Thoracic aorta (tissue), 2 donors: ENCODE results near the gene GSTO1. TPM values are rescaled to one million over a fixed set of nuclear protein-coding genes. Genes with fewer than 3 reads are reported as not detected.
A peak's percentile ranks its signal among the peaks of the same experiment; 100 is the strongest.

Source experiments
- ATAC-seq: fragments of 150-250 bp; one replicate; pipeline ENCODE4 v1.8.0; 2017; ENCODE audit warnings: low read depth; ENCODE audit not compliant: insufficient number of reproducible peaks, low FRiP score
- DNase-seq: peaks from one replicate; pipeline ENCODE4 v3.0.0-alpha.2; 2020; ENCODE audit warnings: low spot score
- H3K27ac ChIP-seq, 2 donors: fragments of 200-600 bp; sonication (generic); 1 replicate in 1 of 2; 2 replicates in 1 of 2; pipeline ENCODE4 v1.5.1; 2016; ENCODE audit warnings: mild to moderate bottlenecking in 2 of 2, moderate library complexity in 2 of 2
- H3K27me3 ChIP-seq: fragments of 200-600 bp; sonication (generic); replicated peaks from 2 replicates; pipeline ENCODE4 v1.6.0; 2016; ENCODE audit warnings: mild to moderate bottlenecking; ENCODE audit not compliant: insufficient read depth
- H3K36me3 ChIP-seq: fragments of 200-600 bp; sonication (generic); one replicate; pipeline ENCODE4 v1.5.1; 2016
- H3K4me1 ChIP-seq, 2 donors: fragments of 200-600 bp; sonication (generic); 1 replicate in 1 of 2; 2 replicates in 1 of 2; pipeline versions ENCODE4 v1.5.1 to v1.6.0; 2016; ENCODE audit warnings: low read depth in 2 of 2, mild to moderate bottlenecking in 1 of 2; ENCODE audit not compliant: control insufficient read depth in 1 of 2
- H3K4me3 ChIP-seq: fragments of 200-600 bp; sonication (generic); 2 replicates; pipeline ENCODE4 v1.5.1; 2016; ENCODE audit warnings: mild to moderate bottlenecking
- H3K9me3 ChIP-seq: fragments of 200-600 bp; sonication (generic); 2 replicates; pipeline ENCODE4 v1.5.1; 2016
- CTCF ChIP-seq: fragments of 200-600 bp; sonication (generic); IDR thresholded peaks from one replicate; pipeline ENCODE4 v1.5.1; 2019; ENCODE audit warnings: antibody characterized with exemption
- total RNA-seq, 2 donors: library from RNA; depleted of rRNA; stranded (reverse); fragments of >200 nt; gene quantifications; one replicate each; pipeline versions ENCODE4 v1.1.0 to v1.2.3, GENCODE V29; 2016

The GSTO1 gene
- total RNA-seq, 2 donors from 2014 or later: 68.5 to 96.4 TPM

DNA sequence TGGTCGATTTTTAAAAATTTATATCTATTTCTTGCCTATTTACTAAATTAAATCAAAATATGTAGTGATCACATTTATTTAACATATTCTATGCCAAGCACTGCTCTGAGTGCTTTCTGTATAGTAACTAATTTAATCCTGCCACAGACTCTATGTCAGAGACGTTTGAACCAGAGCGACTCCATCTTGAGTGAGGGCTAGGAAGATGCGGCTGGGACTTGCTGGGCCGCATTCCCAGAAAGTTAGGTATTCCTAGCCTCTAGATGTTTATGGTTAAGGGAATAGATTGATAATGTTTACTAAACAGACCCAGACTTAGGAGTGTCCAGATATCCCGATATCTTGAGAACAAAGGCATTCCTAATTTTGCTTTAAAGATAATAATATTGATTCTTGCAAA, 3.2 kb upstream of the GSTO1 start:
- no peaks in the 10 kb centered on the region for H3K36me3 ChIP-seq
- ATAC-seq: no peak

DNA sequence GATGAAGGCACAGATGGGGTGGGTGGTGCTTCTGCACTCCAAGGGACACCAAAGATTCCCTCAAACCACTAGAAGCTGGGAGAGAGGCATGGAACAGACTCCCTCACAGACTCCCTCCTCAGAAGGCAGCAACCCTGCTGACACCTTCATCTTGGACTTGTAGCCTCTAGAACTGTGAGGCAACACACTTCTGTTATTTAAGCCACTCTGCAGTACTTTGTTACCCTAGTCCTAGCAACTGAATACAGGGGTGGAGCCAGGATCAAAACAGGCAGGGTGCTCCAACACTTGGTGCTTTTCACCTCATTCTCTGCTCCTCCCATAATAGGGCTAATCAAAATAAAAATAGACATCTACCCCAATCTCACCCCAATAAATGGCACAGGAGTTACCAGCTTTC, 2.3 kb upstream of the GSTO1 start:
- DNase-seq (no peak), ATAC-seq (no peak)
- H3K4me3 ChIP-seq: no peak overlapping the region
- H3K4me1 ChIP-seq: peaks cover 10 to 21% of the 10 kb centered on the region in 2 donors
- H3K9me3 ChIP-seq: no peaks in the 10 kb centered on the region
- no peaks in the 10 kb centered on the region for H3K36me3 ChIP-seq
- H3K27me3 ChIP-seq: no peaks in the 10 kb centered on the region
- TF ChIP-seq CTCF: no peak
- H3K27ac ChIP-seq: no peak overlapping the region

More for the DNA sequence above, 3.2 kb upstream of the GSTO1 start:
- no peak for DNase-seq
- peaks cover 4% of the 10 kb centered on the region for H3K9me3 ChIP-seq
- H3K4me1 ChIP-seq: peaks cover 5 to 12% of the 10 kb centered on the region in 2 donors
- no peak overlapping the region for H3K4me3 ChIP-seq
- no peak for TF ChIP-seq CTCF
- no peak overlapping the region for H3K27ac ChIP-seq
- H3K27me3 ChIP-seq: no peaks in the 10 kb centered on the region

DNA sequence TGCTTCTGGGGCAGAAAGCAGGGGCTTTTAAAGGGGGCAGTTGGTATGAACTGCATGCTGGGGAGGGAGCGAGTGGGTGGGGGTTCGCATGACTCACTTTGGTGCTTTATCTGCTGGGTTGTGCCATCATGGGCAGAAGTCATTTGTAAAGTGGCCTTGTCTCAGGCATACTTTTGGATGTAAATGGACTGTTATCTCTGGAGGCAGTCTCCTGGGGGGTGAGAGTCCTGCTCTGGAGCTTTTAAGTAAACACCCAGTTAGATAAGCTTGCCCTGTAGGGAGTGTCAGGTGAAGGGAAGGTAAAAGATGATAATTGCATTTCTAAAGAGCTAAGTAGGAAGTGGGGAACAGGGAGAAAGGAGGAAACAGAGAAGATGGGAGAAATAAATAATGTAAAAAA, 1.6 kb upstream of the GSTO1 start:
- Histone ChIP-seq H3K4me3 (no peak overlapping the region), H3K36me3 (peaks cover 2% of the 10 kb centered on the region), H3K9me3 (no peaks in the 10 kb centered on the region), H3K27me3 (no peaks in the 10 kb centered on the region), H3K4me1 (peaks cover 10 to 29% of the 10 kb centered on the region in 2 donors), H3K27ac (no peak overlapping the region)
- ATAC-seq (no peak), DNase-seq (no peak)
- TF ChIP-seq CTCF: no peak

DNA sequence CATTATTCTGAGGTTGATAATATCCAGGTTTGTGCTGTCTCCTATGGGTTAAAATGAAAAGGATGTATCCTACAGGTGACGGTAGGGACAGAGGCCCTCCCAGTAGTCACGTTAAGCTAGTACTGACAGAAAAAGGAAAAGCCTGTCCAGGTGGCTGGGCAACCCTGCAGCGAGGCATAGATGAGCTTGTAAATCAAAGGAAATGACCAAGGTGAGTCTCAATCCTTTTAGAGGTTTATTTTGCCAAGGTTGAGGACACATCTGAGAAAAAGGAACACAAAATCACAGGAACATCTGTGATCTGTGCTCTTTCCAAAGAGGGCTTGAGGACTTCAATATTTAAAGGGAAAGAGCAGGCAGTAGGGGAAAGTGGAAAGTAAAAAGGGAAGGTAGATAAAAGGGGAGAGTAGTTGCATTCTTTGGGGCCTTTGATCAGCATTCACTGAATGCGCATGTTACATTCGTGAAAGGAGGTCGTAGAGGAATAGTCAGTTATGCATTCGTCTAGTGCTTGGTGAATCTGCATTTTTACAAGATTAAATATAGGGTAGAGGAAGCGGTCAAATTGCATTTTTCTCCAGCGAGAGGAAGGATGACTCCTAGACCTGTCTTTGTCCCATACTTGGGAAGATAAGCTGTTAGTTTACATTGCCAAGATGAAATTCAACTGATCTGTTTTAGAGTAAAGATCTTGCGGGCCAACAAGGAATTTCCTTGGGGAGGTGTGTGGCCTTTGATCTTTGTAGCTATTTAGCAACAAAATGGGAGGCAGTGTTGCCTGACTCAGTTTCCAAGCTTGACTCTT, 884 bp upstream of the GSTO1 start:
- DNase-seq (no peak), ATAC-seq (no peak)
- TF ChIP-seq CTCF: no peak
- peak overlapping the region; percentile 89 for H3K4me3 ChIP-seq
- H3K27me3 ChIP-seq: no peaks in the 10 kb centered on the region
- H3K36me3 ChIP-seq: peaks cover 6% of the 10 kb centered on the region
- H3K27ac ChIP-seq: peak overlapping the region; percentile 92 to 94
- H3K9me3 ChIP-seq: no peaks in the 10 kb centered on the region
- peaks cover 10 to 31% of the 10 kb centered on the region in 2 donors for H3K4me1 ChIP-seq

DNA sequence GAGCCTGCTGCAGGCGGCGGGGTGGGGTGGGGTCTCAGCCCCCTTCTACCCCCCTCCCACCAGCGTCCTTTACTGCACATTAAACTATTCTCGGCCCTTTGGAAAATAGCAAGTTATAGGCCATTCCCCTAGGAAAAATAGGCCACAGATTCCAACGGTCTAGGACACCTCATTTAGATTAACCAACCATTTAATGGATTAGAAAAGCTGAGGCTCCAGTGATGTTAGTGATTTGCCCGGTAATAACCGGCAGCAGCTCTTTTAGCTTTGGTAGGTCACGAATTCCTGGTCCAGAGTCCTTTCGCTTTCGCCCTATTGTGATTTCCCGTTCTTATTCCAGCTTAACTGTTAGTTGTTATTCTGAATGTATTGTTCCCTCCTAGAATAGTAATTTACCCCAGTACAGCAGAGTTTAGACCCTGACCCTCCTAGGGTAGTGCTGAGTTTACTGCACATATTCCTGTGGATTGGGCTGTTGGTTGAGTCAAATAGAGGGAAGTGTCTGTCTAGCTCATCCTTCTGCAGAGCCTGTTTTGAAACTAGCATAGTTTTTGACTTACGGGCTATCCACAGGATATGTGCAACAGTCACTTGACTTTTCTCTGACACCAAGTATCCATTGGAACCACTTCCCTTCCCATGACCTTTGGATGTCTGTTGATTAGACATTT, 754 bp downstream of the GSTO1 start:
- Histone ChIP-seq H3K9me3 (no peaks in the 10 kb centered on the region), H3K4me1 (peaks cover 17 to 43% of the 10 kb centered on the region in 2 donors), H3K4me3 (peak overlapping the region; percentile 89), H3K27ac (peak overlapping the region; percentile 92 to 94), H3K27me3 (no peaks in the 10 kb centered on the region), H3K36me3 (peaks cover 10% of the 10 kb centered on the region)
- DNase-seq (no peak), ATAC-seq (no peak)
- TF ChIP-seq CTCF: no peak
